GM18526 (cell line): ENCODE measurements around the gene TENM3.

Experiments used
- POLR2A ChIP-seq: IDR thresholded peaks from 3 replicates; pipeline ENCODE4 v1.6.1; 2011; ENCODE audit not compliant: insufficient read length; ENCODE audit errors: extremely low read depth

Gene TENM3

GRCh38 chr4:182354106-182354505 lies 110.9 kb downstream of the TENM3 start:
- TF ChIP-seq POLR2A = no peak

GRCh38 chr4:182354867-182355266 lies 111.7 kb downstream of the TENM3 start:
- TF ChIP-seq POLR2A = no peak

- TF ChIP-seq POLR2A = no peak
These were observed 124.0 kb downstream of the TENM3 start for GRCh38 chr4:182367153-182367552.

- no peak for TF ChIP-seq POLR2A
These were observed 126.0 kb downstream of the TENM3 start for GRCh38 chr4:182369211-182369610.

GRCh38 chr4:182370491-182370890 lies 127.3 kb downstream of the TENM3 start:
- no peak for TF ChIP-seq POLR2A

- no peak for TF ChIP-seq POLR2A
These were observed 137.6 kb downstream of the TENM3 start for GRCh38 chr4:182380771-182381181.

- no peak for TF ChIP-seq POLR2A
These were observed 139.7 kb downstream of the TENM3 start for GRCh38 chr4:182382941-182383340.

GRCh38 chr4:182384631-182385091 lies 141.5 kb downstream of the TENM3 start:
- no peak for TF ChIP-seq POLR2A

- no peak for TF ChIP-seq POLR2A
These were observed 142.7 kb downstream of the TENM3 start for GRCh38 chr4:182385897-182386296.

- TF ChIP-seq POLR2A = no peak
These were observed 148.0 kb downstream of the TENM3 start for GRCh38 chr4:182391111-182391684.

- TF ChIP-seq POLR2A = no peak
These were observed 151.0 kb downstream of the TENM3 start for GRCh38 chr4:182394181-182394580.

GRCh38 chr4:182400081-182400480 lies 156.9 kb downstream of the TENM3 start:
- no peak for TF ChIP-seq POLR2A

GRCh38 chr4:182400790-182401189 lies 157.6 kb downstream of the TENM3 start:
- no peak for TF ChIP-seq POLR2A

- TF ChIP-seq POLR2A = no peak
These were observed 161.2 kb downstream of the TENM3 start for GRCh38 chr4:182404376-182404775.

- TF ChIP-seq POLR2A = no peak
These were observed 161.9 kb downstream of the TENM3 start for GRCh38 chr4:182405087-182405486.

- no peak for TF ChIP-seq POLR2A
These were observed 166.1 kb downstream of the TENM3 start for GRCh38 chr4:182409271-182409670.

GRCh38 chr4:182411391-182411790 lies 168.2 kb downstream of the TENM3 start:
- TF ChIP-seq POLR2A = no peak
